ENCODE measurements around the gene ZAP70.
"Not testable (repeated sequence)": the region's sequence is repeated elsewhere in the genome, so short reads cannot be mapped to it uniquely, and the experiment has no call there.

ZAP70 gene

GRCh38 chr2:97699765-97700444 is 13.5 kb upstream of the ZAP70 start:
- DNase-seq, result no peak

- no peak for DNase-seq
Measured at GRCh38 chr2:97701186-97701585, 12.2 kb upstream of the ZAP70 start.

GRCh38 chr2:97701851-97702465 is 11.4 kb upstream of the ZAP70 start:
- no peak for DNase-seq

- no peak for DNase-seq
Measured at GRCh38 chr2:97702731-97703470, 10.5 kb upstream of the ZAP70 start.

GRCh38 chr2:97703741-97704140 is 9.6 kb upstream of the ZAP70 start:
- DNase-seq, result no peak

- DNase-seq, result no peak
Measured at GRCh38 chr2:97704989-97705388, 8.4 kb upstream of the ZAP70 start.

GRCh38 chr2:97706112-97706511 is 7.3 kb upstream of the ZAP70 start:
- no peak for DNase-seq

- no peak for DNase-seq
Measured at GRCh38 chr2:97706708-97707345, 6.5 kb upstream of the ZAP70 start.

- no peak for DNase-seq
Measured at GRCh38 chr2:97707362-97708047, 5.9 kb upstream of the ZAP70 start.

- DNase-seq, result no peak
Measured at GRCh38 chr2:97708048-97708380, 5.4 kb upstream of the ZAP70 start.

GRCh38 chr2:97708608-97709007 is 4.8 kb upstream of the ZAP70 start:
- no peak for DNase-seq

GRCh38 chr2:97711394-97711711 is 2.0 kb upstream of the ZAP70 start:
- no peak for DNase-seq

- DNase-seq, result not testable (repeated sequence)
Measured at GRCh38 chr2:97712175-97712574, 1.2 kb upstream of the ZAP70 start.

GRCh38 chr2:97712693-97713295 is 582 bp upstream of the ZAP70 start:
- no peak for DNase-seq

GRCh38 chr2:97714084-97714949 is 941 bp downstream of the ZAP70 start:
- no peak for DNase-seq

- DNase-seq, result no peak
Measured at GRCh38 chr2:97714950-97715652, 1.7 kb downstream of the ZAP70 start.

- no peak for DNase-seq
Measured at GRCh38 chr2:97715951-97716694, 2.7 kb downstream of the ZAP70 start.

- no peak for DNase-seq
Measured at GRCh38 chr2:97716695-97717612, 3.6 kb downstream of the ZAP70 start.

GRCh38 chr2:97717613-97717995 is 4.2 kb downstream of the ZAP70 start:
- DNase-seq, result no peak
